Measurements from ENCODE around the gene FNDC8. TPM values are rescaled to one million over a fixed set of nuclear protein-coding genes. Genes with fewer than 3 reads are reported as not detected.

Gene FNDC8
- total RNA-seq, 1 experiment from 2014 or later = not detected

DNA sequence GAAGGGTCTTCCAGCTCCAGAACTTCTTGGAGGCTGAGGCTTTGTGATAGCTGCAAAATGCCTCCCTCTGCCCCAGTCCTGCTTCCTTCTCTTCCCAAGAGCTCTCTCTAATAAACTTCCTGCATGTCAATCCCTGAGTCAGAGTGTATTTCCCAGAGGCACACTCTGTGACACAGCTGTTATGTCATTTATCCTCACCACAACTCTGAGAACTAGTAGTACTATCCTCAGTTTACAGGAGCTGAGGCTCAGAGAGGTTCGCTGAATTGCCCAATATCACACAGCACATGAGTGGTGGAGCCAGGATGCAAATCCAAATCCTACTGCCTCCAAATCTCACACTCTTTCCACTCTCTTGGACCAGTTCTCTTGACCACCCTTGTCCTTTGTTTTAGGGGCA is 46.3 kb downstream of the FNDC8 start:
- no peaks in the 10 kb centered on the region for H3K36me3 ChIP-seq (ENCODE audit: low read depth)
- CTCF ChIA-PET = interaction anchor here (0.6 kb wide), 1 partner anchor 366 kb away, joined by 11 read pairs; no protein-coding TSS in a partner anchor
- no TSS peak for BruUV-seq (replicated peaks)

DNA sequence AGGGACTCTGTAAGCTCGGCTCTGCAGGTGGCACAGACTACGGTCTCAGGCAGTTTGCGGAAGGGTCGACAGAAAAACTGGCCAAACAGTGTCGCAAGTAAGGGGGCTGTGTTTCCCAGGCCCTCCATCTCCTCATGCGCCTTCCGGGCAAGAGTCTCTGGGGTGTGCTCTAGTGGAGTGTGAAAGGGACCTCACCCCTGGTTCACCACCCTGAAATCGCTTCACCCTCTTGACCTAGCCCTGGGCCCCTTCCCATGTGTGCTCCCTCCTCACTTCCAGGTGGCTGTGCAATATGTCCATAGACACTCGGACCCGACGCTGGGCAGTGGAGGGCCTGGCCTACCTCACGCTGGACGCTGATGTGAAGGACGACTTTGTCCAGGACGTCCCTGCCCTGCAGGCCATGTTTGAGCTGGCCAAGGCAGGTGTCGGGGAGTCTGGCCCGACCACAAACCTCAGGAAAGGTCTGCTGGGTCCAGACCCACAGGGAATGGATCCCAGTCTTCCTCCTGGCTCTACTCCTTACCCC is 48.5 kb downstream of the FNDC8 start:
- TF ChIP-seq, protein P1, sequence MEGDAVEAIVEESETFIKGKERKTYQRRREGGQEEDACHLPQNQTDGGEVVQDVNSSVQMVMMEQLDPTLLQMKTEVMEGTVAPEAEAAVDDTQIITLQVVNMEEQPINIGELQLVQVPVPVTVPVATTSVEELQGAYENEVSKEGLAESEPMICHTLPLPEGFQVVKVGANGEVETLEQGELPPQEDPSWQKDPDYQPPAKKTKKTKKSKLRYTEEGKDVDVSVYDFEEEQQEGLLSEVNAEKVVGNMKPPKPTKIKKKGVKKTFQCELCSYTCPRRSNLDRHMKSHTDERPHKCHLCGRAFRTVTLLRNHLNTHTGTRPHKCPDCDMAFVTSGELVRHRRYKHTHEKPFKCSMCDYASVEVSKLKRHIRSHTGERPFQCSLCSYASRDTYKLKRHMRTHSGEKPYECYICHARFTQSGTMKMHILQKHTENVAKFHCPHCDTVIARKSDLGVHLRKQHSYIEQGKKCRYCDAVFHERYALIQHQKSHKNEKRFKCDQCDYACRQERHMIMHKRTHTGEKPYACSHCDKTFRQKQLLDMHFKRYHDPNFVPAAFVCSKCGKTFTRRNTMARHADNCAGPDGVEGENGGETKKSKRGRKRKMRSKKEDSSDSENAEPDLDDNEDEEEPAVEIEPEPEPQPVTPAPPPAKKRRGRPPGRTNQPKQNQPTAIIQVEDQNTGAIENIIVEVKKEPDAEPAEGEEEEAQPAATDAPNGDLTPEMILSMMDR (conservative IDR thresholded peaks at IDR 0.05) = no peak
- TF ChIP-seq EZH2 (IDR thresholded peaks at IDR 0.05; ENCODE audit: low read depth) = no peak
- CTCF ChIA-PET = no interaction called here
- H3K36me3 ChIP-seq (ENCODE audit: low read depth) = no peaks in the 10 kb centered on the region
- no peaks in the 10 kb centered on the region for H3F3A ChIP-seq (ENCODE audit: insufficient read depth, low read depth)
- intact Hi-C loops (cut with micrococcal nuclease; ENCODE audit: unreplicated experiment) = no loop called here
- no peaks in the 10 kb centered on the region for H3K79me2 ChIP-seq (ENCODE audit: low read depth)
- DNase-seq = no peak
- POLR2A ChIA-PET (ENCODE audit: unreplicated experiment) = interaction anchor here (0.6 kb wide), 1 partner anchor 30 kb away, joined by 5 read pairs; no protein-coding TSS in a partner anchor
- H3K9me3 ChIP-seq (ENCODE audit: insufficient read depth, low read depth) = no peaks in the 10 kb centered on the region
- no peaks in the 10 kb centered on the region for H3K4me1 ChIP-seq (replicated peaks; ENCODE audit: insufficient read depth)
- H3K4me2 ChIP-seq = no peak overlapping the region
- no peak overlapping the region for H3K4me3 ChIP-seq
- 0 out of 2 replicates have a peak, but pooled peaks cover 11% of the 10 kb centered on the region for H3K27me3 ChIP-seq (ENCODE audit: insufficient read depth, low read depth)
- no peaks in the 10 kb centered on the region for H4K20me1 ChIP-seq (ENCODE audit: insufficient read depth)
- H2AFZ ChIP-seq = no peak overlapping the region
- H3K27ac ChIP-seq = no peak overlapping the region
- H3K9me2 ChIP-seq (ENCODE audit: insufficient read depth) = no peaks in the 10 kb centered on the region
- BruUV-seq (replicated peaks) = no TSS peak

More for the DNA sequence above, 46.3 kb downstream of the FNDC8 start:
- Histone ChIP-seq H3K4me1 (replicated peaks; ENCODE audit: insufficient read depth) (no peaks in the 10 kb centered on the region), H3K27me3 (ENCODE audit: insufficient read depth, low read depth) (peaks cover 20% of the 10 kb centered on the region), H3K9me3 (ENCODE audit: insufficient read depth, low read depth) (no peaks in the 10 kb centered on the region), H3K27ac (no peak overlapping the region), H3K9me2 (ENCODE audit: insufficient read depth) (no peaks in the 10 kb centered on the region), H4K20me1 (ENCODE audit: insufficient read depth) (no peaks in the 10 kb centered on the region), H3F3A (ENCODE audit: insufficient read depth, low read depth) (no peaks in the 10 kb centered on the region), H3K4me2 (no peak overlapping the region), H3K79me2 (ENCODE audit: low read depth) (no peaks in the 10 kb centered on the region), H3K4me3 (no peak overlapping the region), H2AFZ (no peak overlapping the region)
- DNase-seq = no peak
- intact Hi-C loops (cut with micrococcal nuclease; ENCODE audit: unreplicated experiment) = no loop called here
- TF ChIP-seq, protein P1 (conservative IDR thresholded peaks at IDR 0.05) = no peak
- TF ChIP-seq EZH2 (IDR thresholded peaks at IDR 0.05; ENCODE audit: low read depth) = no peak
- POLR2A ChIA-PET (ENCODE audit: unreplicated experiment) = no interaction called here

DNA sequence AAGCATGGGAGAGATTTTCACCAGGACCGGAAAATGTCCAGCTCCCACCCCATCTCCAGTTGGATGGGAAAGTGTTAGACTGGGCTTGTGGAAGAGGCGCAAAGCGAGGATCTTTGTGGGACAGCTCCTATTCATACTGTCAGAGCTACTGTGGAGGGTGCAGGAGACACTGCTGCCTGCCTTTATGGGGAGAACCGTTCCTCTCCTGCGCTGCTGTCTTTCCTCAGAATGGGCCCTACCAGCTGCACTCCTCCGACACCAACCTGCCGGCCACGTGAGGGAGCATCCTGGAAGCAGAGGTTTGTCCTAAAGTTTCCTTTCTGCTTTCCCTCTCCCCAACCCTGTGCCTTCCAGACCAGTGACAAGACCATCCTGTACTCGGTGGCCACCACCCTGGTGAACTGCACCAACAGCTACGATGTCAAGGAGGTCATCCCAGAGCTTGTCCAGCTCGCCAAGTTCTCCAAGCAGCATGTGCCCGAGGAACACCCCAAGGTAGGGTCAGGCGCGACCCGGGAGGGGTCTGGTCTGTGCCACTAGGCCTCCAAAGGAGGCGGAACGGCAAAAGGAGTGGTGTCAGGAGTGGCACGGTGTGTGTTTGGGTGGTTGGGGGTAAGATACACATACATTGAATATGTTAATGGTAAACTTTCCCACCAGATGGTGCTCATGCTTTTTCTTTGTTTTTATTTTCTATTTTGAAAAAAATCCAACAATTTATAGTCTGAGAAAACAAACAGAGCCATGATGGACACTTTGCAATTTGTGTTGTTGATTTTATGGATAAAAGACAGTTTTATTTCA is 49.8 kb downstream of the FNDC8 start:
- Histone ChIP-seq H2AFZ (no peak overlapping the region), H3K9me3 (ENCODE audit: insufficient read depth, low read depth) (no peaks in the 10 kb centered on the region), H3K79me2 (ENCODE audit: low read depth) (no peaks in the 10 kb centered on the region), H4K20me1 (ENCODE audit: insufficient read depth) (no peaks in the 10 kb centered on the region), H3K9me2 (ENCODE audit: insufficient read depth) (no peaks in the 10 kb centered on the region), H3K4me3 (no peak overlapping the region), H3K4me1 (replicated peaks; ENCODE audit: insufficient read depth) (no peaks in the 10 kb centered on the region), H3K27me3 (ENCODE audit: insufficient read depth, low read depth) (0 out of 2 replicates have a peak, but pooled peaks cover 11% of the 10 kb centered on the region), H3F3A (ENCODE audit: insufficient read depth, low read depth) (no peaks in the 10 kb centered on the region), H3K36me3 (ENCODE audit: low read depth) (no peaks in the 10 kb centered on the region), H3K27ac (no peak overlapping the region), H3K4me2 (no peak overlapping the region)
- intact Hi-C loops (cut with micrococcal nuclease; ENCODE audit: unreplicated experiment) = no loop called here
- CTCF ChIA-PET = no interaction called here
- DNase-seq = no peak
- POLR2A ChIA-PET (ENCODE audit: unreplicated experiment) = no interaction called here
- no TSS peak for BruUV-seq (replicated peaks)
- TF ChIP-seq, protein P1 (conservative IDR thresholded peaks at IDR 0.05) = no peak
- TF ChIP-seq EZH2 (IDR thresholded peaks at IDR 0.05; ENCODE audit: low read depth) = no peak
